ENCODE data around the gene ANGPTL7. TPM values are rescaled to one million over a fixed set of nuclear protein-coding genes. Genes with fewer than 3 reads are reported as not detected.
"Not testable (repeated sequence)": the region's sequence is repeated elsewhere in the genome, so short reads cannot be mapped to it uniquely, and the experiment has no call there.

The ANGPTL7 gene
- total RNA-seq, 1 experiment from 2014 or later = not detected

GRCh38 chr1:11174261-11174942 lies 14.8 kb upstream of the ANGPTL7 start:
- Histone ChIP-seq H3K79me2 (ENCODE audit: low read length) (no peaks in the 10 kb centered on the region), H3K36me3 (ENCODE audit: insufficient read depth, low read length) (no peaks in the 10 kb centered on the region), H3K27me3 (ENCODE audit: low read length) (no peaks in the 10 kb centered on the region), H3K4me1 (ENCODE audit: low read length) (no peaks in the 10 kb centered on the region), H3K9me3 (ENCODE audit: low read length) (no peaks in the 10 kb centered on the region), H3K27ac (ENCODE audit: low read length) (no peak overlapping the region), H3K4me3 (ENCODE audit: low read length) (no peak overlapping the region), H3K9me2 (replicated peaks; ENCODE audit: insufficient read depth, low read length) (no peaks in the 10 kb centered on the region), H4K20me1 (ENCODE audit: insufficient read depth, low read depth, low read length) (no peaks in the 10 kb centered on the region), H3K4me2 (ENCODE audit: low read depth, low read length, poor library complexity, severe bottlenecking) (no peak overlapping the region), H3K9ac (ENCODE audit: low read length) (no peak overlapping the region), H2AFZ (ENCODE audit: low read length) (no peak overlapping the region)
- DNase-seq = no peak

- Histone ChIP-seq H3K4me1 (ENCODE audit: low read length) (no peaks in the 10 kb centered on the region), H3K36me3 (ENCODE audit: insufficient read depth, low read length) (no peaks in the 10 kb centered on the region), H3K9me3 (ENCODE audit: low read length) (no peaks in the 10 kb centered on the region), H3K9ac (ENCODE audit: low read length) (no peak overlapping the region), H3K27ac (ENCODE audit: low read length) (no peak overlapping the region), H3K4me2 (ENCODE audit: low read depth, low read length, poor library complexity, severe bottlenecking) (no peak overlapping the region), H3K9me2 (replicated peaks; ENCODE audit: insufficient read depth, low read length) (no peaks in the 10 kb centered on the region), H3K79me2 (ENCODE audit: low read length) (no peaks in the 10 kb centered on the region), H3K27me3 (ENCODE audit: low read length) (no peaks in the 10 kb centered on the region), H2AFZ (ENCODE audit: low read length) (no peak overlapping the region), H3K4me3 (ENCODE audit: low read length) (no peak overlapping the region), H4K20me1 (ENCODE audit: insufficient read depth, low read depth, low read length) (no peaks in the 10 kb centered on the region)
- DNase-seq = no peak
Observed at GRCh38 chr1:11175461-11175860, 13.7 kb upstream of the ANGPTL7 start.

GRCh38 chr1:11176081-11176706 lies 13.0 kb upstream of the ANGPTL7 start:
- H3K4me3 ChIP-seq (ENCODE audit: low read length) = no peak overlapping the region
- no peaks in the 10 kb centered on the region for H3K79me2 ChIP-seq (ENCODE audit: low read length)
- no peak overlapping the region for H3K4me2 ChIP-seq (ENCODE audit: low read depth, low read length, poor library complexity, severe bottlenecking)
- H3K36me3 ChIP-seq (ENCODE audit: insufficient read depth, low read length) = no peaks in the 10 kb centered on the region
- no peaks in the 10 kb centered on the region for H3K9me3 ChIP-seq (ENCODE audit: low read length)
- no peak overlapping the region for H3K27ac ChIP-seq (ENCODE audit: low read length)
- H2AFZ ChIP-seq (ENCODE audit: low read length) = no peak overlapping the region
- H3K4me1 ChIP-seq (ENCODE audit: low read length) = no peaks in the 10 kb centered on the region
- no peaks in the 10 kb centered on the region for H4K20me1 ChIP-seq (ENCODE audit: insufficient read depth, low read depth, low read length)
- H3K9me2 ChIP-seq (replicated peaks; ENCODE audit: insufficient read depth, low read length) = no peaks in the 10 kb centered on the region
- H3K27me3 ChIP-seq (ENCODE audit: low read length) = no peaks in the 10 kb centered on the region
- no peak for DNase-seq
- no peak overlapping the region for H3K9ac ChIP-seq (ENCODE audit: low read length)

DNA sequence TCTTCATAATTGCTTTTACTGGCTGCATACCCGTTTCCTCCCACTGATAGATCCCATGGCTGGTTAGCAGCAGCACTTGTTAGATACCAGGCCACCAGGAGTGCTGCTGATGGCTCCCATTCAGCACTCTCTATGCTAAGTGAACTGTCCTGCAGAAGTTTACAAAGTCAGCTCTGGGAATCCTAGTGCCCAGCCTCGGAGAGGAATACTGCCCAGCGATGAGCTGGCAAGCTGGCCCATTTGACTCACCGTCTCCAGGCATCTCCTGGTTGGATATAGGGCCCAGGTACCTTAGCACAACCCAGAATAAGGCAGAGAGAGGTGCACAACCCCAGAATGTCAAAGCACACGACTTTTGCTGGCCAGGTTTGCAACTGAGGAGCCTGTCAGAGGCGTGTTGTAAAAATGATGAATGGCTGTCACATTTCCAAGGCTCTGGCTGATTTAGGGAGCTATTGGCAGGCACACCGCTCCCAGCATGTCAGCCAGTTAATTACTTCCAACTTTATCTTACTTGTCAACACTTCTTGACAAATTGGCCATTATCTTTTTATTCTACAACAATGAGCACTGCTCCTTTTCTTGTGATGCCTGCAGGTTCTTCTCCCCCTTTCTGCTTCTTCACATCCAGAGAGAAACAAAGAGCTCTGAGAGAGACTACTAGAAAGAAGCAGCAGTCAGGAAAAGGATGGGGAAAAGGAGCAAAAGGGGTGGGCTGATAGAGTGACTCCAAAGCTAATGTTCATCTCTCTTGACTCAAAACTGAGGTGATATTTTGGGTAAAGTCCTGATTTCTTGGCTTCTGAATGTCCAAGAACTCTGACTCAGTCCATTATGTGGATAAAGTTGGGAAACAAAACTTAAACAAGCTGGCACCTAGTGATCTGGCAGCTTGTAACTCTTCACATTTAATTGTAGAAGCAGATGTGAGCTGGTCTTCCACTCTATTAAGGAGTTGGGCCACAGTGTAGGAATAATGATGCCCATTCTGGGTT lies 10.8 kb upstream of the ANGPTL7 start:
- Histone ChIP-seq H3K79me2 (ENCODE audit: low read length) (0 out of 2 replicates have a peak, but pooled peaks cover 5% of the 10 kb centered on the region), H3K4me1 (ENCODE audit: low read length) (no peaks in the 10 kb centered on the region), H3K9ac (ENCODE audit: low read length) (no peak overlapping the region), H3K9me2 (replicated peaks; ENCODE audit: insufficient read depth, low read length) (no peaks in the 10 kb centered on the region), H2AFZ (ENCODE audit: low read length) (no peak overlapping the region), H4K20me1 (ENCODE audit: insufficient read depth, low read depth, low read length) (no peaks in the 10 kb centered on the region), H3K9me3 (ENCODE audit: low read length) (no peaks in the 10 kb centered on the region), H3K4me2 (ENCODE audit: low read depth, low read length, poor library complexity, severe bottlenecking) (no peak overlapping the region), H3K27me3 (ENCODE audit: low read length) (no peaks in the 10 kb centered on the region), H3K4me3 (ENCODE audit: low read length) (no peak overlapping the region), H3K27ac (ENCODE audit: low read length) (no peak overlapping the region), H3K36me3 (ENCODE audit: insufficient read depth, low read length) (peaks cover 3% of the 10 kb centered on the region; the same call in 1 of the 2 replicates)
- no peak for DNase-seq

DNA sequence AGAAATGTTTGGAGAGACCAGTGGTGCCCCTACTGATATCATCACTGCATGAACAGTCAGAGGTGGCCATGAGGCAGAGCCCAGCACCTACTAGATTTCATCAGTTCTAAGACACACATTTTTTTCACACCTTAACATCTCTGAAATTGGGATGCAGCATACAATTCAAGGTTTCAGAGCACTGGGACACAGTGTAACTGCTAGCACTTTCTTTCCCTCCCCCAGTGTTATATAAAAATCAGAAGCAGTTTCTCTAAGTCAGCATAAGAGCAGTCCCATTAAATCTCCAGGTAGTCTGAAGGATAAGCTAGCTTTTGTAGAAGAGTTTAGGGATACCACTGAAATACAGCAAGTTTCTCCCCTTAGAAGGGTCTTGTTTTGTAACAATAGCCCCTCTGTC lies 10.0 kb upstream of the ANGPTL7 start:
- Histone ChIP-seq H3K9ac (ENCODE audit: low read length) (no peak overlapping the region), H3K4me3 (ENCODE audit: low read length) (no peak overlapping the region), H3K36me3 (ENCODE audit: insufficient read depth, low read length) (peaks cover 6% of the 10 kb centered on the region; the same call in 1 of the 2 replicates), H3K79me2 (ENCODE audit: low read length) (0 out of 2 replicates have a peak, but pooled peaks cover 5% of the 10 kb centered on the region), H2AFZ (ENCODE audit: low read length) (no peak overlapping the region), H3K4me1 (ENCODE audit: low read length) (no peaks in the 10 kb centered on the region), H3K27me3 (ENCODE audit: low read length) (no peaks in the 10 kb centered on the region), H4K20me1 (ENCODE audit: insufficient read depth, low read depth, low read length) (no peaks in the 10 kb centered on the region), H3K9me3 (ENCODE audit: low read length) (no peaks in the 10 kb centered on the region), H3K27ac (ENCODE audit: low read length) (no peak overlapping the region), H3K4me2 (ENCODE audit: low read depth, low read length, poor library complexity, severe bottlenecking) (no peak overlapping the region), H3K9me2 (replicated peaks; ENCODE audit: insufficient read depth, low read length) (no peaks in the 10 kb centered on the region)
- no peak for DNase-seq

- not testable (repeated sequence) for H2AFZ ChIP-seq (ENCODE audit: low read length); H3K9me3 ChIP-seq (ENCODE audit: low read length); H3K4me3 ChIP-seq (ENCODE audit: low read length); H3K9ac ChIP-seq (ENCODE audit: low read length); H3K79me2 ChIP-seq (ENCODE audit: low read length); H3K27me3 ChIP-seq (ENCODE audit: low read length); H3K9me2 ChIP-seq (replicated peaks; ENCODE audit: insufficient read depth, low read length); H3K4me2 ChIP-seq (ENCODE audit: low read depth, low read length, poor library complexity, severe bottlenecking); H4K20me1 ChIP-seq (ENCODE audit: insufficient read depth, low read depth, low read length); H3K27ac ChIP-seq (ENCODE audit: low read length); H3K4me1 ChIP-seq (ENCODE audit: low read length); DNase-seq; H3K36me3 ChIP-seq (ENCODE audit: insufficient read depth, low read length)
Observed at GRCh38 chr1:11179749-11180148, 9.4 kb upstream of the ANGPTL7 start.

GRCh38 chr1:11180342-11180744 lies 8.8 kb upstream of the ANGPTL7 start:
- Histone ChIP-seq H2AFZ (ENCODE audit: low read length) (no peak overlapping the region), H3K4me1 (ENCODE audit: low read length) (no peaks in the 10 kb centered on the region), H3K9ac (ENCODE audit: low read length) (no peak overlapping the region), H3K4me3 (ENCODE audit: low read length) (no peak overlapping the region), H3K9me3 (ENCODE audit: low read length) (no peaks in the 10 kb centered on the region), H4K20me1 (ENCODE audit: insufficient read depth, low read depth, low read length) (no peaks in the 10 kb centered on the region), H3K27me3 (ENCODE audit: low read length) (no peaks in the 10 kb centered on the region), H3K36me3 (ENCODE audit: insufficient read depth, low read length) (peaks cover 7% of the 10 kb centered on the region; the same call in 1 of the 2 replicates), H3K79me2 (ENCODE audit: low read length) (0 out of 2 replicates have a peak, but pooled peaks cover 5% of the 10 kb centered on the region), H3K27ac (ENCODE audit: low read length) (no peak overlapping the region), H3K4me2 (ENCODE audit: low read depth, low read length, poor library complexity, severe bottlenecking) (no peak overlapping the region), H3K9me2 (replicated peaks; ENCODE audit: insufficient read depth, low read length) (no peaks in the 10 kb centered on the region)
- DNase-seq = no peak

- no peak overlapping the region for H3K4me2 ChIP-seq (ENCODE audit: low read depth, low read length, poor library complexity, severe bottlenecking)
- no peaks in the 10 kb centered on the region for H3K27me3 ChIP-seq (ENCODE audit: low read length)
- no peak for DNase-seq
- no peaks in the 10 kb centered on the region for H4K20me1 ChIP-seq (ENCODE audit: insufficient read depth, low read depth, low read length)
- no peak overlapping the region for H3K27ac ChIP-seq (ENCODE audit: low read length)
- H3K4me3 ChIP-seq (ENCODE audit: low read length) = no peak overlapping the region
- 0 out of 2 replicates have a peak, but pooled peaks cover 5% of the 10 kb centered on the region for H3K79me2 ChIP-seq (ENCODE audit: low read length)
- no peak overlapping the region for H3K9ac ChIP-seq (ENCODE audit: low read length)
- H3K4me1 ChIP-seq (ENCODE audit: low read length) = no peaks in the 10 kb centered on the region
- no peaks in the 10 kb centered on the region for H3K9me3 ChIP-seq (ENCODE audit: low read length)
- no peaks in the 10 kb centered on the region for H3K9me2 ChIP-seq (replicated peaks; ENCODE audit: insufficient read depth, low read length)
- peaks cover 9% of the 10 kb centered on the region; the same call in 1 of the 2 replicates for H3K36me3 ChIP-seq (ENCODE audit: insufficient read depth, low read length)
- no peak overlapping the region for H2AFZ ChIP-seq (ENCODE audit: low read length)
Observed at GRCh38 chr1:11182884-11183283, 6.3 kb upstream of the ANGPTL7 start.

Data from Karpas-422 (cell line).